IPS DF 4.7 (cell line): ENCODE data around the gene KIRREL3.

Source experiments
- DNase-seq: peaks from one replicate; pipeline ENCODE4 v3.0.0-alpha.2; 2013; ENCODE audit warnings: low spot score; ENCODE audit errors: extremely low read depth

Gene KIRREL3

DNA sequence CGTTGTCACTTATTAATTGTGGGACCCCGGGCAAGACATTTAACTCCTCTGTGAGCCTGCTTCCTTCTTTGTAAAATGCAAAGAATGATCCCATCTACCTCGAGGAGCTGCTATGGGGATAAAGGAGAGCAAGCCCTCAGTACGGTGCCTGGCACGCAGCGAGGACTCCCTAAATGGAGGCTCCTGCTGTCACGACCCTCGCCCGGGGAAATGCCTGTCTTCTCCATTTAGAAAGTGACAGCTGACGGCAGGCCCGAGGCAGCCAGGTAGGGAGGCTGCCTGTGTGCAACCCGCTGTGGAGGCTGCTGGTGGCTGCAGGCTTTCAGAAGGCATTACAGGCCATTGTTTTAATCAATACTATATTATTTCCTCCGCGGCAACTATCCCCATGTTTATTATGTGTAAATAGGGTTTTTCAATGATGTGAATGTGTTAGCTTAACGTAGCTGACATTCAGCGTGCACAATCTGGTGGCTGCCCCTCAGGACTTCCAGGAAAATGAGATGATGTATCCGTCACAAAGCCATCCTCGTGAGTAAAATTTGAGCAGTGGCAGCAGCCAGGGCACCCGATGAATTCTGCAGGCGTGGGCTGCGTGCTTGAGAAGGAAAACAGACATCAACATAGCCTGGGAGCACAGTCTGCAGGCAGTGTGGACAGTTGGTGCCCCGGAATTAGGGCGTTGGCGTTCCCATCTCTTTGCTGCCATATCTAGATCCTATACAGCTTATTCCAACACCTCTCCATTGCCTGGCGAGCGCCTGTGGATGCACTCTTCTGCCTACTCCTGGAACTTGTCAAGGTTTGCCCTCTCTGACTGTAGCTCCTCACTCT is 416.8 kb downstream of the KIRREL3 start:
- DNase-seq: no peak

DNA sequence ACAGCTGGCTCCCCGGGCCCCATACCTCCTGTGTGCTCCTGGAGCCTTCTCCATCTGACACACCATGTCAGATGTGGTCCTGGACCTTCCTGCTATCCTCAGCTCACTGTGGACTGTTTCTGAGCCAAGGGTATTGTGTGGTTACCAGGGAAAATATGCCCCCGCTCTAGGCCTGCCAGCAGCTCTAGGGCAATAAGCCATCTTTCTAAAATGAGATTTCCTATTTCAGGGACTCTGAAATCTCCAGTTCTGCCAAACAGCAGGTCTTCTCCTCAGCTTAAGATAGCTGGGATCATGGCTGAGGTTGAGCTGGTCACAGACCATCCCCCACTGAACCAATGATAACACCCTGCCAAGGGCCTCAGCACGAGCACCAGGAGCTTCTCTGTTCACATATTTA is 417.5 kb downstream of the KIRREL3 start:
- no peak for DNase-seq

DNA sequence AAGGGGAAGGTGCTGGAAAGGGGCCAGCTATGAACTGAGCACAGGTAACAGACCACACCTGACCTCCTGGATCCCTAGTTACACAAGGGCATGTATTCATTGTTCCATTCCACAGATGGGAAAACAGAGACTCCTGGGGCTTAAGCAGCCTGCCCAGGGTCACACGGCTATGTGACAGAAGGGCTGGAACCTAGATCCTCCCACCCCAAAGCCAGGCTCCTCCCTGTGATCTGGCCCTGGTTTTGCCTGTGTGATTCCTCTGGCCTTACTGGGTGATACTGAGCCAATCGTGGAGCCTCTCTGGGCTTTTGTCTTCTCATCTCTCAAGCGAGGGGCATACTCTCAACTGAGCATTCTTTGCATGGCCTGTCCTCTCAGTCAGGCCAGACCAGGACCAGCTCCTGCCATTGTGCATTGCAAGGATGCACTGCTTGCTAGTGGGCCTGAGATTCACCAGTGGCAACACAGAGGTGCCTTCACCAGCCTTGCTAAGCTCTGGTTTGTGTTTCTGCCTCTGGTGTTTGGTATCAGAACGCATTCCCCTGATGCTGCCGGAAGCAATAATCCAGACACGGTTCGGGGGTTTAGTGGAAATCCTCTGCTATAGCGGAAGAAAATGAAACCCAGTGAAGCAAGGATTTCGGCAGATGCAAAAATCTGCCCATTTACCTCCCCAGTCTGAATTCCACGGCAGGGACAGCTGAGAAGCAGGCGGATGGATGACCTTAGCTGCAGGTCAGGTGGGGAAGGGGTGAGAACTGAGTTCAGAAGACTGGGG is 418.5 kb downstream of the KIRREL3 start:
- no peak for DNase-seq

- no peak for DNase-seq
Measured at GRCh38 chr11:126578426-126578825, 422.1 kb downstream of the KIRREL3 start.

DNA sequence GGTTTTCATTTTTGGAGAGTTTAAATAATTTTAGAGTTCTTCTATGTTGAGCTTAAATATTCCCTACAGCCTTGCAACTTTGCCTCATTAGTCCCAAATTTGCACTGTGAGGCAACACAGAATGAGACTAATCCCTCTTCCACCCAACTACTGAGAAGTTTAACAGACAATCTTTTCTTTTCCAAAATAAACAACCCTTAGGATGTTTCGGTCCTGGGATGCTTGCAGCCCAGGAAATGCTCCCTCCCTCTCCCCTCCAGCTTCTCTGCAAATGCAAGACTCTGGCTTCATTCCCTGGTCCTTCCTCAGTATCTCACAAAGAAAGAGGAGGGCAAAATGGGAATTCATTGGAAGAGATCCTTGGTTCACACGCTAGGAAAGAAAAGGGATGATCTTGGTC is 422.5 kb downstream of the KIRREL3 start:
- no peak for DNase-seq

- DNase-seq: no peak
Measured at GRCh38 chr11:126575849-126576248, 424.7 kb downstream of the KIRREL3 start.

DNA sequence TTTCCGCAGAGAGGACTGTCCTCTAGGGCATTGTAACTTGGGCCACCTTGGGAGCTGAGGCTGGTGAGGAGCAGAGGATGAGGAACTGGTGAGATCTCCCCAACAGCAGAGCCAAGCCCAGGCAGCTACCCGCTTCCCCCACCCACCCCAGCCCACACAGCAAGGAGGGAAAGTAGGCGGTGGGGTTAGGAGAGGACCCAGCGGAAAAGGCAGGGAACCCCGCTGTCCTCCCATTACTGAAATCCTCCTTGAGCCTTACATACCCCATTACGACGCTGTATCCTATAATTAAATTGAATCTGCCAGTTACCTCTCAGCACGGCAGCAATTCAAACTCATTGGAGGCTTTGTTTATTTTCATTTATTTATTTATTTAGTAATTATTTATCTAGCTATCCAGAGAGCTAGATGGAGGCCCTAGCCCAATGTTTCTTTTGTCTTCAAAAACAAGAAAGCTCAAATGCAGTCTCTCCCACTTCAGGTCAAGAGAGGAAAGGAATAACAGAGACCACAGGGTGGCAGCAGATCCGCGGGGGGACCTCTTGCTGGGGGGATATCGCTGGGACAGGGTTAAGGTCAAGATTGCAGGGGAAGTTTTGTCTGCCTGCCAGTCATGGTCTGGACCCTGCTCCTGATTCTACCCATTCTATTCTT is 427.1 kb downstream of the KIRREL3 start:
- DNase-seq: no peak

DNA sequence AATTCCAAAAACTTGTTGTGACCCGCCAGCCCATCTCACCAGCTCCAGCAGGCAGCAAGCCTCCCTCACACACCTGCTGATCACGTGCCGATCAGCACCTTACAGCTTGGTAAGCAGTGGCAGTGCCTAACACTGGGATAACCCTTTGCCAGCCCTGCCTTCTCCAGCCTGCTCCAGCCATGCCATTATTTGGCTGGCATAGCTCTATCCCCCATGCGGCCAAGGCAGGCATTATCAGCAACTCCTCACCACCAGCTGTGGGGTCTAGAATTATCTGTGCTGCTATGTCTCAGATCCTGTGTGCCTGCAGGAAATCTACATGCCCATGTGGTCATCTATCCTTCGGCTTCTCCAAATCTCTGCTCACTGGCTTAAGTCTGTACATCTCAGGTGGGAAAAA is 430.1 kb downstream of the KIRREL3 start:
- no peak for DNase-seq

DNA sequence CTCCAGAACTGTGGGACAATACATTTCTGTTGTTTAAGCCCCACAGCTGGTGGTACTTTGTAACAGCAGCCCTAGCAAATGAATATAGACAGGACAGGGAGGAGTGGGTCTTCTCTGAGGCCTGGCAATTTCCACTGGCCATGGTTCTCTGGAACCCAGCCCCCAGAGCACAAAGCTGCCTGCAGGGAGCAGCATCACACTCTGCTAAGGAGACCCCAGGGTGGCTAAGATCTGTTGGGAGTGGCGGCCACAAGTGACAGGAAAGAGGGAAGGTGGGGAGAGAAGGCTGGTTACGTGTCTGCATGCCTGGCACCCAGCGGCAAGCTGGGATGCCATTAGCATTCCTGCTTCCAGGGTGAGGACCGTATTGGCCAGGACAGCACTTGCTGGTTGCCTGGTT is 433.2 kb downstream of the KIRREL3 start:
- no peak for DNase-seq

DNA sequence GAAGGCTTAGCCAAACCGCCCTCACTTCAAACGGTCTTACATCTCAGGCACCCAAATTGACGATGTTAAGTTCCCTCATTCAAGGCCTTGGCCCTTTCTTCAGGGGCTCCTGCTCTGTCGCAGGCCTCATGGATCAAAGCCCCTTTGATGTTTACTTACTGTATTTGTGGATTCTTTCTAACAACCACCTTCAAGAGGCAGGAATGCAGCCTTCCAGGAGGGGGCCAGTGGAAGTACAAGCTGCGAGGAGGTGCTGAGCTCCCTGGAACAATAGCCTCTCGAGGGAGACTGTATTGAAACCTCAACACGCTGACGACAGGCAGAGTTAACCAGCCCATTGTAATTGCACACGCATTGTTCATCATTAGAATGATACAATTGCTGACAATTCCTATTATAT is 436.0 kb downstream of the KIRREL3 start:
- DNase-seq: no peak

- DNase-seq: no peak
Measured at GRCh38 chr11:126561327-126561893, 439.2 kb downstream of the KIRREL3 start.

- no peak for DNase-seq
Measured at GRCh38 chr11:126560221-126560620, 440.3 kb downstream of the KIRREL3 start.

GRCh38 chr11:126548581-126549550 is 451.7 kb downstream of the KIRREL3 start:
- DNase-seq: no peak

DNA sequence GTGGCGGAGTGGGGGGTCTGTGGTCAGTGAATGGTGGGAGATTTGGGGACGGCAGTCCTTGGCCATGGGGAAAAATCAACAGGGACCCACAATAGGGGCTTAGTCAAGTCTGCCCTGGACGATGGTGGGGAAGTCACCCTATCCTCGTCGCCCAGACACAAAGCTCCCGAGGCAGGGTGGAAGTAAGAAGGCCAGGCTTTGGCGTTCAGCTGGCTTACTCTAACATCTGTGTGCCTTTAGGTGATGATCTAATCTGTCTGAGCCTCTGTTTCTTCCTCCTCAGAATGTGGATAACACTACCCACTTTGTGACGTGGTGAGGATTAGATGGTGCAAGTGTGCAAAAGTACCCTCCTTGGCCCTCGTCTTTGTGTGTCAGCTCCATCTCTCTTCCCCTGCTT is 452.9 kb downstream of the KIRREL3 start:
- no peak for DNase-seq

DNA sequence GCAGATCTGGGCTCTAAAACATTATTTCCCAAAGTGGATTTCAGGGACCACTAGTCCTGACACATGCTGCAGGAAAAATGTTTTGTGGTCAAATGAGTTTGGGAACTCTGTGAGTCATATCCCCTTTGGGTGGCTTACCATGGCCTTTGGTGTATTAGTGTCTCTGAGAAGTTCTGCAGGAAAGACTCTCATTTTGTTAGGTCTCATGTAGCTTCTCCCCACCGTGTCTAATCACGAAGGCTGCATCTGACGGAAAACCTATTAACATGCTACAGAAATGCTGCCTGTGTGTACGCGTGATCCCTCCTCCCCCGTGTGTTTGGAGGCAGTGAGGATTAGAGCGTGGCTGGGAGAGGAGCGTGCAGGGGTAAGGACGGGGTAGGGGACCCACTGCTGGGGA is 453.4 kb downstream of the KIRREL3 start:
- no peak for DNase-seq

DNA sequence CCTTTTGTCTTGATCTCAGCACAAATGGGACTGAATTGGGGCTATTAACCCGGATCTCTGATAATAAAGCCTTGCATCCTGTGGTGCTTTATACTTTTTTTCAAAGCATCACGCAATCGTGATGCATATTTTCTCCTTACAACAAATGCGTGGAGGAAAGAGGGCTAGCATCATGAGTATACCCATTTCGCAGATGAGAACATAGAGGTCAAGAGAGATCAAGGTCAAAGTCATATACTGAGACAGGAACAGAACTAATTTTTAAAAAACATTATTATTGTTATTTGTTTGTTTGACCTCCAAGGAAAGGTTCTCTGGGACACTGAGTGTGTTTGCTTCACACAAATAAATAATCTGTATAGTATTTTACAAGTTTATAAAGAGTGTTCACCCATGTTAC is 453.9 kb downstream of the KIRREL3 start:
- DNase-seq: no peak

GRCh38 chr11:126546191-126546590 is 454.4 kb downstream of the KIRREL3 start:
- no peak for DNase-seq

GRCh38 chr11:126545057-126545555 is 455.5 kb downstream of the KIRREL3 start:
- DNase-seq: no peak

DNA sequence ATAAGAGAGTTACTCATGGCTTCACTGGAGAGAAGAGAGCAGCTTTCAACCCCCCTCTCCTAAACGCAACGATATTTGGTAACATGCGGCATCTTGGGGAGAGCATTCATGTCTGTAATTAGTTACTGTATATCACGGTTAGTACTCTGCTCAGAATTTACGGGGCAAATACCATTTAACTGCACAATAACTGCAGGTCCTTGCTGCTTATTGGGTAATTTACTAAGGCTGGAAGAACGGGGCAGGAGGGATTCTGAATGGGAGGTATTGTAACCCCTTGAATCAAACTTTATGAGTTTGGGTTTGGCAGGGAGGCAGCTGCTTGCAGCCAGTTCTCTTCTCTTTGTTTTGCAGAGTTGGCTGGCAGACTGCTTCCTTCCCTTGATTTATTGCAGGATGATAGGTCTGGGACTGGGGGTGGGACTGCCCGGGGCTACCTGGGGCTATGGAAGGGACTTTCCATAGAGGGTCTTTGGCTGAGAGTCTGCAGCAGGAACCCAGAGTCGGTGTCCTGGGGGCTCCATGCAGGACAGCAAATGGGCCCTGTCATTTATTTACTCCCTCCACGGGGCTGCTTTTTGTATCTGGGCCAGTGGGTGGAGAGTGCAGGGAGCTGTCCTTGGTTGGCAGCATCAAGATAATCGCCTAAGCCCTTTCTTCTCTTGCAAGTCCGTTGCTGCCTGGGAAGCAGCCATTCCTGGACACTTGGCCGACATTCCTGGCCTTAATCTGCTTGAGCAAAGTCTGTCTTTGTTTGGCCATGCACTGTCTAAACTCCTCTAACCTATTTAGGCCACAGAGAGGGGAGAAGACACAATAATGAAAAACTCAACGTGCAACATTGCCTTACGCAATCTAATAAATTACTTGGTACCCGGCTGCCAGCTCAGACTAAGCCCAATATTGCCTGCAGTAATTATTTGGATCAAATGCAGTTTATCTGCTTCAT is 456.2 kb downstream of the KIRREL3 start:
- DNase-seq: peak; percentile 36
